GM19397 (cell line): Measurements from ENCODE around the gene BTG4.
A peak's percentile ranks its signal among the peaks of the same experiment; 100 is the strongest.

Experiments
- ATAC-seq: cut with Tn5 transposase; IDR thresholded peaks from one replicate; pipeline ENCODE4 v1.9.1; 2021; ENCODE audit warnings: mild to moderate bottlenecking, moderate library complexity; ENCODE audit not compliant: unreplicated experiment

Gene BTG4

GRCh38 chr11:111456859-111457730 is 55.1 kb downstream of the BTG4 start:
- no peak for ATAC-seq

GRCh38 chr11:111456086-111456858 is 55.9 kb downstream of the BTG4 start:
- no peak for ATAC-seq

GRCh38 chr11:111455291-111456085 is 56.7 kb downstream of the BTG4 start:
- ATAC-seq = no peak

DNA sequence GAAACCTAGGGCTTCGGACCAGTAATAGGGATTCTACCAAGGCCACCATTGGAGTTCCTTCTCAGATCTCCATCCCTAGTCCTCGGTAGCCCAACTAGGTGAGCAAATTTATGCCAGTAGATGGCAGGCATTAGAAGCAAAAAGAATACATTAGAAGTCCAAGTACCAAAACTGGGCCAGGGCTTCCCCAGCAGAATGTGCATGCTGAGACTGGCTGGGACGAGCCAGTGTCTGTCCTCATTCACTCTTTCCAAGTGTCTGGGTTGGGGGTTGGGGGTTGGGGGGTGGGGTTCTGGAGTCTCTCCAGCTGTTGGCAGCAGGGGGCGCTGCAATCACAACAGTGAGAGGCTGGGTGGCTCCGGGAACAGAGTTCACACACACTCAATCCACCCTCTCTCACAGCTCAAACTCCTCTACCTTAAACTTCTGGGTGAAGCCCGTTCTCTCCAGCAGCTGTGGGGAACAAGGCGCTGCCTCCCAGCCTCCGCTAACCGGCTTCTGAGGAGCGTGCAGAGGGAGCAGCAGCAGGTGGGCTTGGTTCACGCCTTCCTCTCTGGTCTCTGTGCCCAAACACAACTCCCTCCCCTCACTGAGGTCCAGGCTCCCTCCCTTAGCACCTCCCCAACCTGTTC is 57.5 kb downstream of the BTG4 start:
- ATAC-seq = no peak

GRCh38 chr11:111452817-111453552 is 59.2 kb downstream of the BTG4 start:
- no peak for ATAC-seq

- no peak for ATAC-seq
Measured at GRCh38 chr11:111452146-111452545, 60.0 kb downstream of the BTG4 start.

DNA sequence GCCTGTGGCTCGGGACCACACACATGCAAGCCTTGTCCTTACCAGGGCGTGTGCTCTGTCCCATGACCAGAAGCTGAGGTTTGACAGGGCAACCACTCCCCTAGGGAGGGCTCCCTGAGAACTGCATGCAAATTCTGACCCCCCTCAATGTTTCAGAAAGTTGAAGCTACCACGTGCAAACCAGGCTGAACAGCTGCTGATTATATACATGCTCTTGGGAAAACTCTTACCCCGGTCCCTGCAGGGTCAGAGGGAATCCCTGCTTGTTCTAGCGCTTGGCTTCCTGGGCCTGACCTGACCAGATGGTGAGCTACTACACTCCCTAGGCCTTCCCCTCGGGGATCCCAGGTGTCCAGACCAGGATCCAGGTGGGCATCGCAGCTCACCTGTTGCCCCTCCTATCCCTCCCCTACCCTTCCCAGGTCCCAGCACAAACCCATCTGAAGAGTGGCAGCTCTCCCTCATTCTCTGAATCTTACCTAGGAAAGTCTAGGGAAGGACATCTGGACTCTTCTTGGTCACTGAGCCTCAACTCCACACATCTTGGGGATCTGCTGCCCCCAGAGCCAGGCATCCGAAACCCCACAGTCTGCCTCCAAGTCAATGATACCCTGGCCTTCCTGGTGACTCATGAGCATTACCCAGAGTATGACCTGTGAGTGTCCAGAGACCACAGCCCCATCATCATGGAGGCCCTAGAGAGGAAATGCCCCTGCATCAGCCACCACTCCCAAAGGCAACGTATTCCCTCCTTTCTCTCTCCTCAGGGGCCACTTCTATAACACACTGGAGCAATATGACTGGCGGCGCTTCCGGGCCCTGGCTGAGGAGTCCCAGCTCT is 61.5 kb downstream of the BTG4 start:
- ATAC-seq = peak; percentile 90

DNA sequence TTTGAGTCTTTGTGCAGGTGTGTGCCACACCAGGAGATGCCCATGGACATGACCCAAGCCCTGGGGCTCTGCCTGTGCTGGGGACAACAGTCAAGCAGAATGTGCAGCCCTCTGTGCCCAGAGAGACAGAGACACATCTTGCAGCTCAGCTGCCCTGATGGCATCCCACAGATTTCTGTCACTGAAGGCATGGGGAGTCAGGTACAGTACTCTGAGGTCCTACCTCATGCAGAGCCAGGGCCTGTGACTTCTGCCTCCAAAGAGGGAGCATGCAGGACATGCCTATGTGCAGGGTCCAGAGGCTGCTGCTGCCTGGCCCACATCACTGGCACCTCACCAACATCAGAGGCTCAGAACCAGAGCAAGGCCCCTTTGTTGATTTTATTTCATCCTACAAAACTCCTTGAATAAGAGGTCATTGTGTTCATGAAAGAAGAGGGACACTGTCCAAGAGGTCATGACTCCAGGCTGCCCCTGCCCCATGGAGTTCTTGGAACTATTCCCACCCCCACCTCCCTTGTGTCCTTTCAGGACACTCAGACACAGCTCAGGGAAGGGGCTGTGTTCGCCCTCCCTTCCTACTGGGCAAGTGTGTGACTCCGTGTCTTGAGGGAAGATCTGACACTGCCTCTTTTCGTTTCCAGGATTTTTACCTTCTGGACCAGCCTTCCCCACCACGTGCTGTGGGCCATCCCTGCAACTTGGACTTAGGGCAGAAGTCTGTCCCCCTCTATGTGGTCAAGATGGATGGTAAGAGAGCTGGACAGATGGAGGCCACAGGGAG is 62.3 kb downstream of the BTG4 start:
- ATAC-seq = no peak

GRCh38 chr11:111448831-111449557 is 63.2 kb downstream of the BTG4 start:
- no peak for ATAC-seq

- no peak for ATAC-seq
Measured at GRCh38 chr11:111448414-111448813, 63.8 kb downstream of the BTG4 start.

DNA sequence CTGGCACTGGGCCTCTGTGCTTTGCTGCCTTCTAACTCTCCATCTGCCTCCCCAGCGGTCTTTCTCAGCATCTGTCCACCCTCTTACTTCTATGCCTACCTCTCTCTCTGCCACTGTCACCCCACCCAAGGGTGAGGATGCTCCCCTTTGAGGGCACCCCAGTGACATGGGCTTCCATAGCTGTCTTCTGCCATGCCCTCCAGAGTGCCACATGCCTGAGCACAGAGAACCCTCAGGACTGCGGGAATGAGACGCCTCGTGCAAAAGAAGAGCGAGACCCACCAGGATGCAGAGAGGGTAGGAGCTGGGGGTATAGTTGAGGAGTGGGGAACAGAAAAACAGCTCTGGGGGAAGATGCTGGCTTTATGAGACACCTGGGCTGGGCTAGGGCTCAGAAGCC is 64.3 kb downstream of the BTG4 start:
- ATAC-seq = no peak

GRCh38 chr11:111447112-111447471 is 65.1 kb downstream of the BTG4 start:
- ATAC-seq = no peak

GRCh38 chr11:111446404-111447111 is 65.6 kb downstream of the BTG4 start:
- ATAC-seq = peak; percentile 68

DNA sequence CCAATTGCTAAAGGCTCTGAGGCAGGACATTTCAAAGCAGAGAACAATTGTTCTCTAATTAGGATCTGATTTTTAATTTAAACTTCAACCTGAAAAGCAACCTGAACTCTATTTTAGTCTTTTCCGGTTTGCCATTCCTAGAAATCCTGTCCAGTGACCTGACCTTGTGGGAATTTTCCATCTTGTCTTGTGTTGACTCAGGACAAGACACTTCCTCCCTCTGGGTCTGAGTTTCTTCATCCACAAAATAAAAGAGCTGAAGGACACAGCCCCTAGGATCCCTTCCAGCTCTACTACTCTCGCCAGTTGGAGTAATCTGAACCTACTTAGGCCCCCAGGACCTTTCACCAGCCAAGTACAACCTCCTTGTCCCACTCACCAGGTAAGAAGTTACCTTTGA is 66.6 kb downstream of the BTG4 start:
- no peak for ATAC-seq
